Neural cell (in vitro differentiated cells): Measurements from ENCODE around the gene KLRC3. TPM values are rescaled to one million over a fixed set of nuclear protein-coding genes. Genes with fewer than 3 reads are reported as not detected.

ENCODE experiments used
- H2AFZ ChIP-seq: fragments of 200-600, 300-800 bp; sonication (generic), shearing (Covaris generic); 2 replicates; pipeline ENCODE4 v1.6.0; 2014; ENCODE audit warnings: low read depth, mild to moderate bottlenecking, antibody characterized with exemption, low read length, moderate library complexity
- H3F3A ChIP-seq: fragments of 200-600 bp; shearing (Covaris generic); 2 replicates; pipeline ENCODE4 v1.6.1; 2016; ENCODE audit warnings: mild to moderate bottlenecking, moderate library complexity, mixed read lengths, antibody characterized with exemption, low read length; ENCODE audit not compliant: insufficient read depth, poor library complexity, severe bottlenecking
- H3K27ac ChIP-seq: fragments of 200-600, 300-800 bp; sonication (generic), shearing (Covaris generic); 2 replicates; pipeline ENCODE4 v1.5.1; 2014; ENCODE audit warnings: mild to moderate bottlenecking, low read length, moderate library complexity
- H3K27me3 ChIP-seq: fragments of 300-800, 200-600 bp; sonication (generic), shearing (Covaris generic); 2 replicates; pipeline ENCODE4 v1.6.0; 2014; ENCODE audit warnings: mild to moderate bottlenecking, low read depth, low read length, moderate library complexity; ENCODE audit not compliant: insufficient read depth
- H3K36me3 ChIP-seq: fragments of 300-800, 200-600 bp; sonication (generic), shearing (Covaris generic); 2 replicates; pipeline ENCODE4 v1.5.1; 2014; ENCODE audit warnings: mild to moderate bottlenecking, antibody characterized with exemption, low read length, moderate library complexity; ENCODE audit not compliant: insufficient read depth
- H3K4me2 ChIP-seq: fragments of 300-800, 200-600 bp; sonication (generic), shearing (Covaris generic); 2 replicates; pipeline ENCODE4 v1.6.0; 2014; ENCODE audit warnings: mild to moderate bottlenecking, low read length
- H3K4me3 ChIP-seq: fragments of 300-800, 200-600 bp; sonication (generic), shearing (Covaris generic); 2 replicates; pipeline ENCODE4 v1.5.1; 2014; ENCODE audit warnings: mild to moderate bottlenecking, low read length, moderate library complexity
- H3K79me2 ChIP-seq: fragments of 200-600 bp; shearing (Covaris generic); replicated peaks from 2 replicates; pipeline ENCODE4 v1.6.0; 2014; ENCODE audit warnings: mild to moderate bottlenecking, low read length, moderate library complexity; ENCODE audit not compliant: insufficient read depth
- H3K9ac ChIP-seq: fragments of 300-800, 200-600 bp; sonication (generic), shearing (Covaris generic); 2 replicates; pipeline ENCODE4 v1.6.1; 2016; ENCODE audit warnings: mild to moderate bottlenecking, low read length, mixed read lengths
- H3K9me2 ChIP-seq: fragments of 200-600 bp; shearing (Covaris generic); 2 replicates; pipeline ENCODE4 v1.6.1; 2016; ENCODE audit warnings: mild to moderate bottlenecking, low read length, mixed read lengths; ENCODE audit not compliant: insufficient read depth
- H3K9me3 ChIP-seq: fragments of 200-600, 300-800 bp; sonication (generic), shearing (Covaris generic); 2 replicates; pipeline ENCODE4 v1.6.1; 2016; ENCODE audit warnings: mild to moderate bottlenecking, mixed run types, low read length, moderate library complexity, mixed read lengths
- H4K20me1 ChIP-seq: fragments of 200-600 bp; shearing (Covaris generic); 2 replicates; pipeline ENCODE4 v1.6.1; 2016; ENCODE audit warnings: mild to moderate bottlenecking, mixed run types; ENCODE audit not compliant: insufficient read depth
- CTCF ChIP-seq: fragments of 450-650 bp; IDR thresholded peaks from 2 replicates; pipeline ENCODE4 v1.5.1; 2014; ENCODE audit warnings: antibody characterized with exemption, mild to moderate bottlenecking, moderate library complexity; ENCODE audit not compliant: poor library complexity, severe bottlenecking
- EP300 ChIP-seq: fragments of 450-650 bp; conservative IDR thresholded peaks from 2 replicates; pipeline ENCODE4 v1.6.1; 2014; ENCODE audit warnings: antibody characterized with exemption, mild to moderate bottlenecking, moderate library complexity; ENCODE audit not compliant: poor library complexity, severe bottlenecking
- EZH2 ChIP-seq: fragments of 200-600, 300-800 bp; shearing (Covaris generic), sonication (generic); IDR thresholded peaks from 2 replicates; pipeline ENCODE4 v1.6.1; 2014; ENCODE audit warnings: antibody characterized with exemption, low read length, borderline replicate concordance, mild to moderate bottlenecking; ENCODE audit not compliant: insufficient read depth, poor library complexity, severe bottlenecking
- MXI1 ChIP-seq: fragments of 450-650 bp; conservative IDR thresholded peaks from 2 replicates; pipeline ENCODE4 v1.6.1; 2014; ENCODE audit warnings: antibody characterized with exemption, mild to moderate bottlenecking; ENCODE audit not compliant: poor library complexity, severe bottlenecking
- POLR2AphosphoS5 ChIP-seq: IDR thresholded peaks from 2 replicates; pipeline ENCODE4 v1.6.1; 2012
- RAD21 ChIP-seq: fragments of 450-650 bp; conservative IDR thresholded peaks from 2 replicates; pipeline ENCODE4 v1.6.1; 2014; ENCODE audit warnings: antibody characterized with exemption, mild to moderate bottlenecking, moderate library complexity
- REST ChIP-seq: IDR thresholded peaks from 2 replicates; pipeline ENCODE4 v1.6.1; 2012; ENCODE audit warnings: borderline replicate concordance
- SMC3 ChIP-seq: fragments of 450-650 bp; conservative IDR thresholded peaks from 2 replicates; pipeline ENCODE4 v1.6.1; 2014; ENCODE audit warnings: antibody characterized with exemption, mild to moderate bottlenecking, moderate library complexity; ENCODE audit not compliant: poor library complexity
- TAF1 ChIP-seq: IDR thresholded peaks from 2 replicates; pipeline ENCODE4 v1.6.1; 2012; ENCODE audit warnings: low read depth
- polyA plus RNA-seq: library from polyadenylated mRNA; depleted of rRNA; stranded (reverse); fragments of >200 nt; gene quantifications from 2 replicates; pipeline ENCODE4 v1.2.3, GENCODE V29; 2014

KLRC3 gene
- polyA plus RNA-seq, 1 donor from 2014 or later: 3.7 TPM

- Histone ChIP-seq H3K4me3 (no peak overlapping the region), H3K4me2 (no peak overlapping the region), H3F3A (no peaks in the 10 kb centered on the region), H3K27me3 (no peaks in the 10 kb centered on the region), H3K79me2 (no peaks in the 10 kb centered on the region), H3K9me3 (peaks cover 2% of the 10 kb centered on the region), H3K36me3 (no peaks in the 10 kb centered on the region), H3K9me2 (no peaks in the 10 kb centered on the region), H4K20me1 (no peaks in the 10 kb centered on the region), H3K9ac (no peak overlapping the region), H2AFZ (no peak overlapping the region), H3K27ac (no peak overlapping the region)
- TF ChIP-seq CTCF: no peak
- TF ChIP-seq RAD21: no peak
- TF ChIP-seq EZH2: no peak
- TF ChIP-seq TAF1: no peak
- TF ChIP-seq POLR2AphosphoS5: no peak
- no peak for TF ChIP-seq REST
- TF ChIP-seq SMC3: no peak
- TF ChIP-seq MXI1: no peak
These were observed 19.6 kb downstream of the KLRC3 start for GRCh38 chr12:10400829-10401228.

GRCh38 chr12:10398168-10398567, 22.2 kb downstream of the KLRC3 start:
- H3K9me2 ChIP-seq: no peaks in the 10 kb centered on the region
- H3K36me3 ChIP-seq: no peaks in the 10 kb centered on the region
- no peak overlapping the region for H3K27ac ChIP-seq
- TF ChIP-seq EP300: no peak
- no peak for TF ChIP-seq REST
- no peak for TF ChIP-seq RAD21
- no peak for TF ChIP-seq POLR2AphosphoS5
- H2AFZ ChIP-seq: no peak overlapping the region
- H3K9ac ChIP-seq: no peak overlapping the region
- H3K79me2 ChIP-seq: no peaks in the 10 kb centered on the region
- H3K4me2 ChIP-seq: no peak overlapping the region
- H3F3A ChIP-seq: no peaks in the 10 kb centered on the region
- H3K4me3 ChIP-seq: no peak overlapping the region
- no peaks in the 10 kb centered on the region for H3K27me3 ChIP-seq
- H3K9me3 ChIP-seq: peaks cover 2% of the 10 kb centered on the region
- no peaks in the 10 kb centered on the region for H4K20me1 ChIP-seq
